GM18520 (cell line): ENCODE measurements around the gene B3GNT4.
"Not testable (repeated sequence)": the region's sequence is repeated elsewhere in the genome, so short reads cannot be mapped to it uniquely, and the experiment has no call there.

Experiments used
- ATAC-seq: cut with Tn5 transposase; IDR thresholded peaks from one replicate; pipeline ENCODE4 v1.9.1; 2021; ENCODE audit not compliant: unreplicated experiment

The B3GNT4 gene

DNA sequence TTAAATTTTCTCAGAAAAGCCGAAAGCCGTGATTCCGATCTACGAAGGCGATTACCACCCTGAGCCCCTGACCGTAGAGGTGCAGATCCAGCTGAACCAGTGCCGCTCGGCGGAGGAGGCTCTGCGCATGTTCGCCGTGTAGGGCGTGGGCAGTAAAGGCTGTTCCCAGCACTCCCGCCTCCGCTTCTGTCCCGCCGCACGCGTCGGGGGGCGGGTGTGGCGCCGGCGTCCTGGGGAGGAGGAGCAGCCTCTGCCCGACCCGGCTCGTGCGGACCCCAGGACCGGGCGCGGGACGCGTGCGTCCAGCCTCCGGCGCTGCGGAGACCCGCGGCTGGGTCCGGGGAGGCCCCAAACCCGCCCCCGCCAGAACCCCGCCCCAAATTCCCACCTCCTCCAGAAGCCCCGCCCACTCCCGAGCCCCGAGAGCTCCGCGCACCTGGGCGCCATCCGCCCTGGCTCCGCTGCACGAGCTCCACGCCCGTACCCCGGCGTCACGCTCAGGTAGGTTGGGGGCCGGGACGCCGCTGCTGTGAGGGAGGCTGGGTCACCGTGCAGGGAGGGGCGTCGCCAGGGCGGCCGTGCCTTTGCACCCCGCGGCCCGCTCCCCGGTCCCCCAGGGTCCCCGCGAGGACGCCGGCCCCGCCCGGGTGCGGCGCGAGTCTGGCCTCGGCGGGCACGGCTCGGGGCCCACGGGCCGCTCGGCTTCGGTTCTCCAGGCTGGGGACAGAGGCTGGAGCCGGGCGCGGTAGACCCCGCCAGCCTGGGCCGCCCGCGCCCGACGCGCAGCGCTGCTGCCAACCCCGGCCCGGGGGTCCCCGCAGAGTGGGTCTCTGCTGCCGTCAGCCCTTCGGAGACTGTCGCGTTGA lies at the start of gene B3GNT4:
Gene B3GNT4, plus strand, starts transcription at position 409 of the 866 bp plus-strand sequence. CDS start 910 bp downstream, outside the sequence.
- no peak for ATAC-seq

DNA sequence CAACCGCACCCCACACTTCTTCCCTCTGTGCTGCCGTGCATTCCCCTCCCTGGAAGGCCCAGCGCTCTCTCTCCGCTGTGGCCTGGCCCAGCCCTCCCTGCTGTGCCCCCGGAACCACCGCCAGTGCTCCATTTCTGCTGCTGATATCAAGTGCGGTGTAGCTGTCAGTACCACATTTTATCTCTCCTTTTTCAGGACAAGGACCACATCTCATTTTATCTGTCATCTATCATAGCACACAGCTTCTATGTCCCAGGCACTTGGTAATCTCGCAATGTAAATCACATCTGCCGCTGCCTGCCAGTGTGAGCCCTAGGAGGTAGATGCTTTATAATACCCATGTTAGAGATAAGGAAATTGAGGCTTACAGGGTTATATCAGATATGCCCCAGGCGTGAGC lies 47.8 kb upstream of the B3GNT4 start:
- ATAC-seq = no peak

DNA sequence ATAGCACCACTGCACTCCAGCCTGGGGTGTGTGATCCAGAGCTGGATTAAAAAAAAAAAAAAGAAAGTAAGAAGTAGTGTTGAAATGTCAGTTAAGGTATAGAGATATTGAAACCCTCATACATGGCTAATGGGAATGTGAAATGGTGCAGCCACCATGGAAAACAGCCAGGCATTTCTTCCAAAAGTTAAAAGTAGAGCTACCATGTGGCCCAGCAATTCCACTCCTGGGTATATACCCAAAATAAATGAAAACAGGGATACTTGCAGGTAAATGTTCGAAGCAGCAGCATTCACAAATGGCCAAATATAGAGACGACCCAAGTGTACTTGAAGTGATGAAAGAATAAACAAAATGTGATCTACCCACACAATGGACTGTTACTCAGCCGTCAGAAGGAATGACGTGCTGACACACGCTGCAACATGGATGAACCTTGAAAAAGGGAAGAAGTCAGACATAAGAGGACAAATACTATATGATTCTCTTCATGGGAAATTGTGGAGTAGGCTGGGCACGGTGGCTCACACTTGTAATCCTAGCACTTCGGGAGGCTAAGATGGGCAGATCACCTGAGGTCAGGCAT lies 44.7 kb upstream of the B3GNT4 start:
- no peak for ATAC-seq

DNA sequence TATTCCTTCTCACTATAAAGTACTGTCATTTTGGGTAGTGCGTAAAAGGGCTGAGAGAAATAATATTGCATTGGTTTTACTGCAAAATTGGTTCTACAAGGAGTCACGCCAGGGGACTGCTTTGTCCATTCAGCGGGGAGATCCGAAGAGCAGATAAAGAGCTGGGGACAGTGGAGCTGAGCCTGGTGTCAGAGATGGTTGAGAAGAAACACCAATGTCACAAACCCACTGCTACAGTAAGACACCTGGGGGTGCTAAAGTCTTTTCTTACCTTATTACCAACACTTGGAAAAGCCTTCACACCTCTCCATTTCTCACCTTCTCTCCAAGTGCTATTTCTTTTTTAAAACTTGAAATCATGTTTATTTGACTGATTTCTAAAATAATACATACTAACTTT lies 43.6 kb upstream of the B3GNT4 start:
- ATAC-seq = no peak

DNA sequence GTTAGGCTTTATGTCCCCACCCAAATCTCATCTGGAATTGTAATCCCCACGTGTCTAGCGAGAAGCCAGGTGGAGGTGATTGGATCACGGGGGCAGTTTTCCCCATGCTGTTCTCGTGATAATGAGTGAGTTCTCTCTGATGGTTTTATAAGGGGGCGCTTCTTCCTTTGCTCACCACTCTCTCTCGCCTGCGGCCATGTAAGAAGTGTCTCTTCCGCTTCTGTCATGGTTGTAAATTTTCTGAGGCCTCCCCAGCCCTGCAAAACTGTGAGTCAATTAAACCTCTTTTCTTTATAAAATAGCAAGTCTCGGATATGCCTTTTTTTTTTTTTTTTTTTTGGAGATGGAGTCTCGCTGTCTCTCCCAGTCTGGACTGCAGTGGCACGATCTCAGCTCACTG lies 42.7 kb upstream of the B3GNT4 start:
- ATAC-seq = no peak

DNA sequence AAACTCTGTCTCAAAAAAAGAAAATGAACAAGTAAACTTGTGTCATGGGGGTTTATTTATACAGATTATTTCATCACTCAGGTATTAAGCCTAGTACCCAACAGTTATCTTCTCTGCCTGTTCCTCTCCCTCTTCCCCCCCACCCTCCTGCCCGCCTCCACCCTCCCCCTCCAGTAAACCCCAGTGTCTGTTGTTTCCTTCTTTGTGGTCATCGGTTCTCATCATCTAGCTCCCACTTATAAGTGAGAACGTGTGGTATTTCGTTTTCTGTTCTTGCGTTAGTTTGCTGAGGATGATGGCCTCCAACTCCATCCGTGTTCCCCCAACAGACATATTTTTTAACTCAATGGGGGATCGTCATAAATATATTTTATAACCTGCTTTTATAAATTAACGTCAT lies 41.8 kb upstream of the B3GNT4 start:
- ATAC-seq = no peak

DNA sequence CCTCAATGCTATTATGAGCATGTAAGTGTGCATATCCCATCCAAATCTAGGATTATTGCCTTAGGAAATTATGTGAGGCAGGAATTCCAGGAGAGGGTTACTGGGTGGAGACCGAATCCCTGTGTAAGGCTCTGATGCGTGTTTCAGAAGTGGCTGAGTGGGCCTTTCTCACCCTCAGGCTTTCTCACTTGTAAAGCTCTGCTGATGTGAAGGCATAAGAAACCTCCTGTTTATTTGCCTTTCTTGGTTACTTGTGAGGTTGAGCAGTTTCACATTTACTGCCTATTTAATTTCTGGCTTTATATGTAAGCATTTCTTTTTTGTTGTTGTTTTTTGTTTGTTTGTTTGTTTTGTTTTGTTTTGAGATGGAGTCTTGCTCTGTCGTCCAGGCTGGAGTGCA lies 40.5 kb upstream of the B3GNT4 start:
- ATAC-seq = no peak

DNA sequence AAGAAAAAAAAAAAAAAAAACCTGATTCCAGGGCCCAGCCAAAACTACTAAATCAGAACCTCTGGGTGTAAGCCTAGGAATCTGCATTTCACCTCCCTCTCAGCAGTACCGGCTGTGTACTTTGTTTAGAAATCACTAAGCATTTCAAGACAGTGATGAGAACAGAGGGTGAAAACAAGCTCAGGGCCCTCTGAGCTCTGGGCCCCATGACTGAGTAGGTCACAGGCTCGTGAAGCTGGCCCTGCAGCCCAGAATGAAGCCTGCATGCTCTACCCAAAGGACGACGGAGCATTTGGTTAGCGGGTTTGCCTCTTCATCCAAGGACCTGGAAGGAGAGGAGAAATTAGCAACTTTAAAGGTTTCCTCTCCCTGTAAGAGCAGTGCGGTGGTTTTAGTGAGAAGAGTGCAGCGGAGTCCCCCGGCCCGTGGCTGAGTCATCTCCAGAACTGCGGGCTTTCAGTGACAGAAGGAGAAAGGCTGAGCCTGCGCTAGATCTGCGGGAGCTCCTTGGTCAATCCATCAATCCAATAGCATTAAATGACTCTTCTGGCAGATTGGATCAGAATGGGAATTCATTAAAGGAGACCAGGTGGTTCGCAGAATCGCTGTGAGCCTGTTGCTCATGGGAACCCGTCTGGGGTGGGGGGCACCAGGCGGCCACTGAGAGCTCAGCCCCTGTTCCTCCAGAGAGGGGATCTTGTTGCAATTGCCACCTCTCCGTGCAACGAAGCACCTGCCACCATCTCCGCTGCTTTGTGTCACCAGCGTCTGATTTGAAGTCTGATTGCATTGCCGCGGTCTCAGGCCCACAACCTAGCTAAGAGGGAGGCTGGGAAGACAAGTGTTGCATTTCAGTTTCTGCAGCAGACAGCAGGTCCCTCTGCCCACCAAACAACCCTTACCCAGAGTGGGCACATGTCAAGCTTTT lies 36.8 kb upstream of the B3GNT4 start:
- ATAC-seq = no peak

DNA sequence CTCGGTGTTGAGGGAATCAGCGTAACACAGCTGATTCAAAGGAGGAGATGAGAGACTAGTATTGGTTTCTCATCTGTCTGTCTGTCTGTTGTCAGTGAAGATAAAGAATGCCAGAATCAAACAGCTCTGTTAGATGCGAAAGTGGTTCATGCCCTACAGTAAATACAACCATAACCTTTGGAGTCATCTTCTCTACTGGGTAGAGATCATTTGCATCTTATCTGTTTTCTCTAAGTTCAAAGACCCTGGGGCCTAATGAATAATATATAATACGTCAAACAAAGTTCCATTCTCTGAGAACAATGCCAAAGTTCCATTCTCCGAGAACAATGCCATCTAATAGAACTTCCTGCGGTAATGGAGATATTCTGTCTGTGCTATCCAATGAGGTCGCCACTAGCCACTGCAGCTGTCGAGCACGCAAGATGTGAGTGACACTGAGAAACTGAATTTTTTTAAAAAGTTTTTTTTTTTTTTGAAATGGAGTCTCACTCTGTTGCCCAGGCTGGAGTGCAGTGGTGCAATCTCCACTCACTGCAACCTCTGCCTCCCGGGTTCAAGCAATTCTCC lies 36.1 kb upstream of the B3GNT4 start:
- ATAC-seq = no peak

DNA sequence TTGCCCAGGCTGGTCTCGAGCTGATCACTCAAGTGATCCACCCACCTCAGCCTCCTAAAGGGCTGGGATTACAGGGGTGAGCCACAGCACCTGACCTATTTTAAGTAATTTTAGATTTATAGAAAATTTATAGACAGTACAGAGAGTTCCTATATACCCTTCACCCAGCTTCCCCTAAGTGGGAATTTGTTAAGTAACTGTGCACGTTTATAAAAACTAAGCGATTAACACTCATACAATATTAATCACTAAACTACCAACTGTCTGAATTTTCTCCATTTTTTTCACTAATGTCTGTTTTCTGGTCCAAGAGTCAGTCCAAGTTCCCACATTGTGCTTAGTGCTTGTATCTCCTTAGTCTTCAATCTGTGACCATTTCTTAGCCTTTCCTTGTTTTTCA lies 35.0 kb upstream of the B3GNT4 start:
- no peak for ATAC-seq

DNA sequence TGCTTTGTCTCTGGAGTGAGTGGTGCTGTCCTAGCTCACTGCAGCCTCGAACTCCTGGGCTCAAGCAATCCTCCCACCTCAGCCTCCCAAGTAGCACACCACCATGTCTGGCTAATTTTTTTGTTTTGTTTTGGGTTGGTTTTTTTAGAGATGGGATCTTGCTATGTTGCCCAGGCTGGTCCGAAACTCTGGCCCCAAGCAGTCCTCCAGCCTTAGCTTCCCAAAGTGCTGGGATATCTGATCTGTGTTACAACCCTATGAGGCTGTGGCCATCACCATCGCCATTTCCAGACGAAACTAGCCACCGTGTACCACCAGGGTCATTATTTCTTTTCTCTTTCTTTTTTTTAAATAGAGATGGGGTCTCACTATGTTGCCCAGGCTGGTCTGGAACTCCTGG lies 32.1 kb upstream of the B3GNT4 start:
- ATAC-seq = no peak

DNA sequence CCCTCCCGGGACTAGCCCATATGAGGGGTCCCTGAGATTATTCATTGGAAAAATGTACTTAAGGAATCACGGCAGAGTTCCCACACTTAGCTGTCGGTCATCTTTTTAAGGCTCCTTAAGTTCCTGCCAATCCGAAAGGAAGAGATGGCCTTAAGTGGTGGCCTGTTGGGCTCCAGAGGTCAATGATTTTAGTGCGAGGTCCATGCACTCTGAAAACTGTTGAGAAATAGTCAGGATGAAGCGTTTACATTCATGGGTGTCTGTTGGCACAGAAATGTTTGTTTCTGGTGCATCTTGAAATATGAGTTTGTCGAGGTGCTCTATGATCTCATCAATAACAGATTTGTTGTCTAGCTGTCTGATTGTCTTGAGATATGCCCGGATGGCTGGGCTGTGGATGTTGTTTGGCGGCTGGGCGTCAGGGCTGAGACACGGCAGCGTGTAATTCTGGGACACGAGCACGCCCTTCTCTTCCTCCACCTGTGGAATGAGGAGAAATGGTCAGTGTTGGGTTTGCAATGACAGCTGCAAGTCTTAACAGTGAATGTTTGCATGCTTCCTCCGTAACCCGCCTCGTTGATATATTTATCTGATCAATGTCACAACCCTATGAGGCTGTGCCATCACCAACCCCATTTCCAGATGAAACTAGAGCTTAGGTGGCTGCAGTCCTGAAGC lies 31.1 kb upstream of the B3GNT4 start:
- no peak for ATAC-seq

DNA sequence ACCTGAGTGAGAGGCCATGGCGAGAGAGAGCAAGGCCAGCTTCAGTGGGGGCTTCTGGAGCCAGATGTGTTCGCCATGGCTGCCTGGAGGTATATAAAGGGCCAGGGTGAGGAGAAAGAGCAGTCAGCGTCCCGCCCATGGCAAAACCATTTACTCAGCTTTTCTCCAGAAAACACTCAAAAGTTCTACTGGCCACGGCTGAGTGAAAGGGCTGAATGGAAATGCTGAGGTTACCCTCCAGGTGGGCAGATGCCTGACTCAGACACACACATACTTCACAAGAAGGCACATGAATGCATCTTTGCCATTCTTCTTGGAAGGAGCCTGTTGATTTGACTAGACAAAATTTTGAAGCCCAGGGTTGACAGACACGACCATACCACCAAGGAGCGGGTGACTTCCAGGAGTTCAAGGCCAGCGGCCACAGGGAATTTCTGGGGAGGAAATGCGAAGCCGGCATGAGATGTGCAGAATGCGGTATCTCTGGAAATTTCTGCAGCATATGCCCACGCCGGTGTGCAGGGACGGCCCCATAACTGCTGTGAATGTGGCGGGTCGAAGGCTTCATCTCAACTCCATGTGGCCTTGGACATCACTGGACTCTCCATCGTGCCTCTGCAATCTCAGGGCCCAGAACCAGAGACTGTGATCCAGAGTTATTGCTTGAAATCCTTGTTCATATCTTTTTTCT lies 29.2 kb upstream of the B3GNT4 start, which contains the start of gene IL31:
Gene IL31, minus strand, starts transcription at position 67 of the 691 bp plus-strand sequence. Its CDS starts 49 bp downstream, at position 18.
- no peak for ATAC-seq

DNA sequence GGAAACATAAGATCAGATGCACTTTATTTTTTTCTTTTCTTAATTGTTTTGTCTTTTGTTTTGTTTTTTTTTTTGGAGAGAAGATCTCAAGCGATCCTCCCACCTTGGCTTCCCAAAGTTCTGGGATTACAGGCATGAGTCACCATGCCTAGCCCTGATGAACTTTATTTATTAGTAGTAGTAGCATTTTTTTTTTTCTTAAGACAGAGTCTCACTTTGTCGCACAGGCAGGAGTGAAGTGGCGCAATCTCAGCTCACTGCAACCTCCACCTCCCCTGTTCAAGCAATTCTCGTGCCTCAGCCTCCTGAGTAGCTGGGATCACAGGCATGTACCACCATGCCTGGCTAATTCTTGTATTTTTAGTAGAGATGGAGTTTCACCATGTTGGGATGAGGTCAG lies 27.0 kb upstream of the B3GNT4 start:
- ATAC-seq = not testable (repeated sequence)

DNA sequence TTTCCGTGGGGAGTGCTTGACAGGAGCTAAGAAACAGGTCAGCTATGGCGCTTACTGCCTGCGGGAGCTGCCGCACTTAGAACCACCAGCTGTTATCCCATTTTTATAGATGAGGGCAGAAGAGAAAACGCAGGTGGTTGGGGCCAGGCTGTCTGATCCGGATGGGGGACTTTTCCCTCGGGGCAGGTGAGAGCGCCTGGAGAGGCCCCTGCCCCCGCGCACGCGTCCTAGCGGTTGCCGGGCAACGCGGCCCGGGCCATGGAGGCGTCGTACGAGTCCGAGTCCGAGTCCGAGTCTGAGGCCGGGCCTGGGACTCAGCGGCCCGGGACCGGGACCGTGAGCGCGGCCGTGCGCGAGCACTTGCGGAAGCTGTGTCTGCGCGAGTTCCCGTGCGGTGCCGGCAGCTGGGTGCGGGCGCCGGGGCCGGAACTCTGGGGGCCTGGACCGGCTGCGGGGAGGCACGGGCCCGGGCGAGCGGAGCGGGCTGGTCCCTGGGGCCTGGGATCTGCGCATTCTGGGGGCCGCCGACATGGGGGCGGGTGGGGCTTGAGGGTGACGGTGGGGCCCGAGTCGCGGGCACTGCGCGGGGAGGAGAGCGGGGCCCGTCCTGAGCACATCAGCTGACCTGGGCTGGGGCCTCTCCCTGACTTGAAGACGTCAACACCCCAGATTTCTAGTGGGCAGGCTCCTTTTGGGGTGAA lies 20.5 kb upstream of the B3GNT4 start, which contains the start of gene LRRC43:
Gene LRRC43, plus strand, starts transcription at position 237 of the 701 bp plus-strand sequence. Its CDS starts 22 bp downstream, at position 259.
- ATAC-seq = no peak

DNA sequence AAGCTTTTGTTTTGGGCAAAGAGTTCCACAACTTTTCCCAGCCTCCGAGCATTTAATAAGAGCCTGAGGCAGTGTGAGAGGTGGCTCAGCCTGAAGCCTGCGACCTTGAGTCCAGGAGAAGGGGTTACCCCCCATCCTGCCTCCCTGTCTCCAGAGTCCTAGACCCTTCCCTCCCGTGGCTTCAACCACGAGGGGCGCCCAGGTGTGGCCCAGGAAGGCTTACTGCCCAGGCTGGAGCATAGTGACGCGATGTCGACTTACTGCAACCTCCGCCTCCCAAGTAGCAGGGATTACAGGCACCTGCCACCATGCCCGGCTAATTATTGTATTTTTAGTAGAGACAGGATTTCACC lies 19.9 kb upstream of the B3GNT4 start:
- ATAC-seq = no peak

DNA sequence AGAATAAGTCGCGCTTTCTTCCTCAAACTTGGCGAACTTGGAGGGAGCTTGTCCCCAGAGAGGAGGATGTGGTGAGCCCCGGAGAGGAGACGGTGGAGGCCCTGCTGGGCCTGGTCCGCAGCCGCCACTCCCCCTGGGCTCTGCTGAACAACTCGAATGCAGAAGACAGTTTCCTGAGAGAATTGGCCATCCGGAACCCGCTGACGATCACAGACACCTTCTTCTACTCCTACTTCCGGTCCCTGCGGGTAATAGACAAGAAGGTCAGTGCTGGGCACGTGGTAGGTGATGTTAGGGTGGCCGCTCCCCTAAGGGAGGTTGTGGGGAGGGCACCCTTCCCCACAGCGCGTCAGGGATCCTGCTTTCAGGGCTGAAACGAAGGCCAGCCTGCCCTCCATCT lies 19.0 kb upstream of the B3GNT4 start:
- ATAC-seq = no peak

DNA sequence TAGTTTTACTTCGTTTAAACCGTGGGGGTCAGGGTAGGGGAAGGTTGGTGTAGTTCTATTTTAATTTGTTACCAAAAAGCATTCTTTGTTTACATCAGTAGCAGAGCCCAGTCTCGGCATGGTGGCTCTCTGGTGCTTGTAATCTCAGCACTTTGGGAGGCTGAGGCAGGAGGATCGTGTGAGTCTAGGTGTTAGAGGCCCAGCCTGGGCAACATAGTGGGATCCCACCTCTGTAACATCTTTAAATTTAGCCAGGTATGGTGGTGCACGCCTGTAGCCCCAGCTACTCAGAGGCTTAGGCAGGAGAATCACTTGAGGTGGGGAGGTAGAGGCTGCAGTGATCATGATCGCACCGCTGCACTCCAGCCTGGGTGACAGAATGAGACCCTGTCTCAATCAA lies 18.4 kb upstream of the B3GNT4 start:
- ATAC-seq = no peak

DNA sequence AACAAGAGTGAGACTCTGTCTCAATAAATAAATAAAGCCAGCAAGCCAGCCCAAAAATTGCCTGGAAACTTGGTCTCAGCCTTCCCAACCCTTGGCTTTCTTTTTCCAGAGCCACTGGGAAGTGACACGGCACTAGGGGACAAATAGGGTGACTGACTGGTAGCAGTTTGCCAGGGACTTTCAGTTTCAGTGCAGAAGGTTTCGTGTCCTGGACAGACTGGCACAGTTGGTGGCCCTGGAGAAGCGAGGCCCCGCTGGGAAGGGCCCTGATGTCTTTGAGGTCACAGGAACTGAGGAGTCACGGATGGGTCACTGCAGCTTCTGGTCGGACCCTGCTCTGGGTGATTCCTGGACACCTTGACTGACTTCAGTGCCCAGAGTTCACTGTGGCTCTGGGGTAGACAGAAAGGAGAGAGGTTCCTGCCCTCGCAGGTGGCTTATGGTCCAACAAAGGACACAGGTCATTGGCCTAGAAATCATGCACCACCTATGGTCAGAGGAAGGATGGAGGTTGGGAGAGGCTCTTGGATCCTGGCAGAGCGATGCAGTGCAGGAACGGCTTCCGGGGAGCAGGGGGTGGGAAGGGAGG lies 17.9 kb upstream of the B3GNT4 start:
- no peak for ATAC-seq
